ENCODE results near the gene PUSL1.
A peak's percentile ranks its signal among the peaks of the same experiment; 100 is the strongest.

GRCh38 chr1:1307923-1308755, at the start of gene PUSL1, which contains the start of gene ACAP3:
- TF ChIP-seq MAX (IDR thresholded peaks at IDR 0.05; ENCODE audit: insufficient read depth, insufficient read length) (no peak), POLR2A (IDR thresholded peaks at IDR 0.05; ENCODE audit: low read depth, low read length) (peak; percentile 44), POLR2AphosphoS5 (IDR thresholded peaks at IDR 0.05; ENCODE audit: insufficient read depth, low read depth, low read length) (peak; percentile 76), CTCF (IDR thresholded peaks at IDR 0.05; ENCODE audit: extremely low read depth in 1 of 2, insufficient read depth in 1 of 2, low read depth in 1 of 2, low read length in 2 of 2) (no peak), EZH2 (IDR thresholded peaks at IDR 0.05; ENCODE audit: borderline replicate concordance, low read depth, low read length, severe bottlenecking) (no peak), MYC (IDR thresholded peaks at IDR 0.05; ENCODE audit: low read depth, low read length) (no peak)
